LNCaP clone FGC (cell line): ENCODE measurements around the gene KBTBD8.

ENCODE experiments used
- DNase-seq: peaks from one replicate; pipeline ENCODE4 v3.0.0-alpha.2; 2011; ENCODE audit warnings: low read depth
- H3K4me3 ChIP-seq: 2 replicates; pipeline ENCODE4 v1.5.1; 2011; ENCODE audit warnings: mild to moderate bottlenecking, low read depth, low read length, control low read depth
- CTCF ChIP-seq: IDR thresholded peaks from 2 replicates; pipeline ENCODE4 v1.5.1; 2012; ENCODE audit warnings: mild to moderate bottlenecking; ENCODE audit not compliant: control insufficient read depth, insufficient read depth; ENCODE audit errors: extremely low read depth

Gene KBTBD8

DNA sequence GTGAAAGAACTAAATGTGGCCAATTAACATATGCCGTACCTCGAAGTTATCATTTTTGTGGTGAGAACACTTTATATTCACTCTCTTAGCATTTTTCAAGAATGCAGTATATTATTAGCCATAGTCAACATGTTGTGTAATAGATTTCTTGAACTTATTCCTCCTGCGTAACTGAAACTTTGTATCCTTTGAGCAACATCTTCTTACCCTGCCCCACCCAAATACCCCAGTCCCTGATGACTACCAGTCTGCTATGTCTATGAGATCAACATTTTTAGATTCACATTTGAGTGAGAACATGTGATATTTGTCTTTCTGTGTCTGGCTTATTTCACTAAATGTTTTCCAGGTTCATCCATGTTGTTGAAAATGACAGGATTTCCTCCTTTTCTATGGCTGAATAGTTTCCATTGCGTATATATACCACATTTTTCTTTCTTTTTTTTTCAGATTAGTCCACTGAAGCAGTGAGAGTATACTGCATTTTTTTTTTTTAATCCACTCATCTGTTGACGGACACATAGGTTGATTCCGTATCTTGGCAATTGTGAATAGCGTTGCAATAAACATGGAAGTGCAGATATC is 12.7 kb upstream of the KBTBD8 start:
- no peak for DNase-seq
- no peak overlapping the region for H3K4me3 ChIP-seq
- no peak for TF ChIP-seq CTCF

DNA sequence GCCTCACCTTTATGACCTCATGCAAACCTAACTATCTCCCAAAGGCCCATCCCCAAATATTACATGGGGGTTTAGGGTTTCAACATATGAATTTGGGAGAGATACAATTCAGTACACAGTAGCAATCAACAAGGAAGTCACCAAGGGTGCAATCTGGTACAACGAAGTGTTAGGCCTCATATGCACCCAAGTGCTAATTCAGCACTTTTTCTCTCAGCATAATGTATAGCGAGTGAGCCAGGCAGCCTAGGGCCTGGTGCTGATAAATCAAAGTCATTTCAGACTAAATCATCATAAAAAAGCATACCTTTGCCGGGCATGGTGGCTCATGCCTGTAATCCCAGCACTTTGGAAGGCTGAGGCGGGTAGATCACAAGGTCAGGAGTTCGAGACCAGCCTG is 11.7 kb upstream of the KBTBD8 start:
- TF ChIP-seq CTCF: no peak
- no peak overlapping the region for H3K4me3 ChIP-seq
- DNase-seq: no peak

DNA sequence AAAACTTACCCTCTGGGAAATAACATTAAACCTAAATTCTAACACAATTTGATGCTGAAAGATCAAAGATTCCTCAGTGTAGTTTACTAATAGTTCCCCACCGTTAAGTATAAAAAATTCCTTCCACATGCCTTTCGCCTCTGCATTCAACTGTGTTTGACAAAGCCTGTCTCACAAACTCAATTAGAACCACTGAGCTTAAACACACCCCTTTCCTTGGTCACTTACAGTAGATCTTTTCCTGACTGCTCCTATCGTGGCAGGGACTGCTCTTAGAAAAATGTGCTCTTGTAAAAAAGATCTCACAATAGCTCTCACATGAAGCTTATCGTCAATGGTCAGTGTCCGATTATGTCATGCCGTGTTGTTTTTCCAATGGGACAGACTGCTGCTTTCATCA is 8.9 kb upstream of the KBTBD8 start:
- no peak for DNase-seq
- no peak for TF ChIP-seq CTCF
- H3K4me3 ChIP-seq: no peak overlapping the region

- no peak overlapping the region for H3K4me3 ChIP-seq
Measured at GRCh38 chr3:66989860-66990696, 8.0 kb upstream of the KBTBD8 start.

DNA sequence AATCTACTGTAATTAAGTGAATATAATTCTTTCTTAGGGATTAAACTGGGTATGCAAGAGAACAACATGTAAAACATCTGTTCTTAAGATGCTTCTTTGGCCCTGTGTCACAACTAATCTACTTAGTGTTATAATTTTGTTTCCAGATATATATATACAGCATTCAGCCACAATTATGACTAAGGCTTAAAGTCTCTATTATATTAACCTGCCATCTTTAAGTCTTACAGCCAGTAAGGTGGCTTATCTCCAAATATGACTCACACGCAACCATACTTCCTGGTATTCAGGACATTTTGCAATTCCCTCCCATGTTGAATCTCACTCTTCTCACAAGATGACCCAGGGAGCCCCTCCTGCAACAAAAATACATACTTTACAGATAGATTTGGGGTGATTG is 6.6 kb upstream of the KBTBD8 start:
- H3K4me3 ChIP-seq: no peak overlapping the region
- no peak for DNase-seq
- TF ChIP-seq CTCF: no peak

More at GRCh38 chr3:66989860-66990696, 8.0 kb upstream of the KBTBD8 start:
- DNase-seq: no peak
- 0 out of 2 replicates have a peak, but pooled peaks have one; percentile 9 for TF ChIP-seq CTCF

DNA sequence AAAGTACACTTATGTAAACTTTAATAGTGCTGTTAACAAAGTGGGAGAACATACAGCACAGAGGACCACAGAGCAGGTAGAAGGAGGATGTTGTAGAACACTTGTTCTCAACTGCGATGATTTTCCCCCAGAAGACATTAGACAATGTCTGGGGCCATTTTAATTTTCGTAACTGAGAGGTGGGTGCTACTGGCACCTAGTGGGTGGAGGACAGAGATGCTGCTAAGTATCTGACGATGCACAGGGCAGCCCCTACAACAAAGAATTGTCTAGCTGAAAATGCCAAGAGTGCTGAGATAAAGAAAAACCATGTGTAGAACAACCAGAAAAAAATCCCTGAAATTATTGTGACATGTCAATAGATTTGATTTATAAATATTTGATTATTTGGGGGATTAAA is 5.0 kb upstream of the KBTBD8 start:
- no peak for TF ChIP-seq CTCF
- H3K4me3 ChIP-seq: no peak overlapping the region
- no peak for DNase-seq

DNA sequence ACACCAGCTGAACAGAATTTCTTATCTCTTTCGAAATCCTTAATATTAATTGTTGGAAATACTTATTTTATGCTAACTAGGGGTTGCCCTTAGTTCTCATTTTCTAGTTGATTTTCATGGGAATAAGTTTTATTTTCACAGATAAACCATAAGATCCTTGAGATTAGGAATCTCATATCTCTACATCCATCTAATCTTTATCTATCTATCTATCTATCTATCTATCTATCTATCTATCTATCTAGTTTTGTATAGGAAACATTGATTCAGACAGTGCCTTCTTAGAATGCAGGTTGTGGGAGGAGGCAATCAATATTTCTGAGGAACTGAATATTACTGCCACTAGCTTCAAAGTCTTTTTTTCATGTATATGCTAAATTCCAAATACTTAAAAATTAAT is 3.5 kb upstream of the KBTBD8 start:
- DNase-seq: no peak
- TF ChIP-seq CTCF: no peak
- H3K4me3 ChIP-seq: no peak overlapping the region
